ENCODE data around the gene RASGRF1. TPM values are rescaled to one million over a fixed set of nuclear protein-coding genes. Genes with fewer than 3 reads are reported as not detected.
A peak's percentile ranks its signal among the peaks of the same experiment; 100 is the strongest.

Gene RASGRF1
- total and polyA plus RNA-seq, 2 experiments from 2014 or later, result 0.05 to 0.24 TPM

DNA sequence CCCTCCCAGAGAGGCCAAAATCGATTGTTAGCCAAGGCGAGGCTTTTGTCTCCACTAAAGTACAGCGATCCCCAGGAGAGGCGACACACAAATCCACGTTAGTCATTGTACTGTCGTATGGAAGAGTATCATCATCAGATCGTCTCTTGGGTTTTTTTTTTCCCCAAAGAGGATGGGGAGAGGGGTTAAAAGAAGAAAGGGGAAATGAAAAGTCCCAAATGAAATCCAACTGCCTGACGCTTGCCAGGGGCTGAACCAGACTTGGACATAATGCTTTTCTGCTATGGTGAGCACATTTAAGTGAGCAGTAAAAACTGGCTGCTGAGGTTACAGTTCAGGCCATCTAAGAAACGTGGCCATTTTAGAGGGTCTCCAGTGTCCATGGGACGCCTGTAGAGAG lies 107.8 kb downstream of the RASGRF1 start (continued):
- no peak for TF ChIP-seq POLR2AphosphoS5 (IDR thresholded peaks at IDR 0.05; ENCODE audit: low read depth)
- TF ChIP-seq NANOG (IDR thresholded peaks at IDR 0.05; ENCODE audit: borderline replicate concordance), result no peak
- TF ChIP-seq JUNB (IDR thresholded peaks at IDR 0.05; ENCODE audit: unreplicated experiment), result no peak

DNA sequence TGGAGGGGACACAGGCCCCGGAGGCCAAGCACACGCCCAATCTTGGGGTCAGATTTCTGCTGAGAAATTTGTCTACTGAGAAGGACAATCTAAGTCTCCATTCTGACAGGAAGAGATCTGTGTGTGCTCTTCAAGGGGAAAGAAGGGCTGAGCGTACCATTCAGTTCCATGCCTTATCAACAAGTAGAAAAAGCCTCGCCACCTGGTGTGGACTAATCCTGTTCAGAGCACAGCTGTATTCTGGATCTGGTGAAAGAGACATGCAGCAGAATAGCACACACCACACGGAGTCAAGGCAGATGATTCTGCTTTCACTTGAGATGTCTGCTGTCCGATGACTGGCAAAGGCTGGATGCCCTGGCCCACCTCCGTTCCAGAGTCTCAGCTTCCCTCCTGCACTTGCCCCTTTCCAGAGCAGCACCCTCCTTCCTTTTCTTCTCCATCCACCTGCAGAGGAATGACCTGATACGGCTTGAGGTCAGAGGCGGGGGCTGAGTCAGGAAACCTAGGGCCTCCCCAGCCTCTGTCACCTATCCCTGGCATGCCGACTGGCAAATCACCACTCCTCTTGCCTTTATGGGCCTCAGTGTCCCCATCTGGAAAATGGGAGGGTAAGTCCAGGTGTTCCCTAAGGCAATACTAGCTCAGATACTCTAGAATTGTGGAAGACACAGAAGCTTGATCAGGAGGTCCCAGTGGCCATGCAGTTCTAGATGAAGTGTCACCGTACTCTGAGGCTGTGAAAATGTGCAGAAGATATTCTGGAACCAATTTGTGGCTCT lies 108.9 kb downstream of the RASGRF1 start:
- no peak overlapping the region for H3K4me3 Mint-ChIP-seq

DNA sequence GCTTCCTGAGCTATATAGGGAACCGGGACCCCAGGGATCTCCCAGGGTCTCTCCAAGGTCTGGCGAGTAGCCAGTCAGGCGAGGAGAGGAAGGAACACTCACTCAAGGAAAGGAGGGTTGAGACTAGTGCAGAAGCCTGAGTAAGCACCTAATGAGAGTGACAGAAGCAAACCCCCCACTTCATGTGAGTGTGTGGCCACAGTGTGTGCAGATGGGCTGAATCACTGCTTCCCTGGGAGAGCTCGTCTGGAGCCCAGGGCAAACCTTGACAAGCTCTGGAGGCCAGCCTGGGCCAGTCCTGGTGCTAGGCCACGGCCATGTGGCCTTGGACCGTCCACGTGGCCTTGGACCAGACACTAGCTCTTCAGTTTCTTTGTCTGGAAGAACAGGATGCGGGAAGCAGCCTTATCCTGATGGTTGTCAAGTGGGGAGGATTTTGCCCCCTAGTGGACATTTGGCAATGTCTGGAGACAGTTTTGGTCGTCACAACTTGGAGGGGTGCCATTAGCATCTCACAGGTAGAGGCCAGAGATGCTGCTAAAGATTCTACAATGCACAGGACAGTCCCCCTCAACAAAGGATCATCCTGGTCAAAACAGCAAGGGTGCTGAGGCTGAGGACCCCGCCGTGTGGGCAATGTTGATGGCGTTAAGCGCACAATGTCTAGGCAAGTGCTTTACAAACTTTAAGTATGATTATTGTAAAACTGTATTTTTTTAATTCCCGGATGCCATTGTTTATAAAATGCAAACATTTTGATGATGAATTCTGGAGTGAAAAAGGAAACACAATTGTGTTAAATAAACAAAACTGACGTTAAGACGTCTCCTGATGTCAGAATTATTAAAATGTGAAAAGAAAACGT lies 110.9 kb downstream of the RASGRF1 start:
- H3K79me2 ChIP-seq (replicated peaks; ENCODE audit: insufficient read depth), result no peaks in the 10 kb centered on the region
- no peak overlapping the region for H3K4me3 ChIP-seq
- DNase-seq (ENCODE audit: low spot score), result peak; percentile 95
- H4K20me1 ChIP-seq (replicated peaks; ENCODE audit: insufficient read depth), result no peaks in the 10 kb centered on the region
- TF ChIP-seq CREB1 (CRISPR knock-in tag; IDR thresholded peaks at IDR 0.05; ENCODE audit: low read depth) (peak; percentile 69), POLR2AphosphoS5 (IDR thresholded peaks at IDR 0.05; ENCODE audit: low read depth) (no peak), JUNB (IDR thresholded peaks at IDR 0.05; ENCODE audit: unreplicated experiment) (no peak), NANOG (IDR thresholded peaks at IDR 0.05; ENCODE audit: borderline replicate concordance) (no peak), ZNF331 (CRISPR knock-in tag; IDR thresholded peaks at IDR 0.05; ENCODE audit: low read depth) (no peak)
- TF ChIP-seq, protein P1, sequence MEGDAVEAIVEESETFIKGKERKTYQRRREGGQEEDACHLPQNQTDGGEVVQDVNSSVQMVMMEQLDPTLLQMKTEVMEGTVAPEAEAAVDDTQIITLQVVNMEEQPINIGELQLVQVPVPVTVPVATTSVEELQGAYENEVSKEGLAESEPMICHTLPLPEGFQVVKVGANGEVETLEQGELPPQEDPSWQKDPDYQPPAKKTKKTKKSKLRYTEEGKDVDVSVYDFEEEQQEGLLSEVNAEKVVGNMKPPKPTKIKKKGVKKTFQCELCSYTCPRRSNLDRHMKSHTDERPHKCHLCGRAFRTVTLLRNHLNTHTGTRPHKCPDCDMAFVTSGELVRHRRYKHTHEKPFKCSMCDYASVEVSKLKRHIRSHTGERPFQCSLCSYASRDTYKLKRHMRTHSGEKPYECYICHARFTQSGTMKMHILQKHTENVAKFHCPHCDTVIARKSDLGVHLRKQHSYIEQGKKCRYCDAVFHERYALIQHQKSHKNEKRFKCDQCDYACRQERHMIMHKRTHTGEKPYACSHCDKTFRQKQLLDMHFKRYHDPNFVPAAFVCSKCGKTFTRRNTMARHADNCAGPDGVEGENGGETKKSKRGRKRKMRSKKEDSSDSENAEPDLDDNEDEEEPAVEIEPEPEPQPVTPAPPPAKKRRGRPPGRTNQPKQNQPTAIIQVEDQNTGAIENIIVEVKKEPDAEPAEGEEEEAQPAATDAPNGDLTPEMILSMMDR (conservative IDR thresholded peaks at IDR 0.05; ENCODE audit: low read depth in 2 of 2), result peak; percentile 87 to 96
- H3K4me1 ChIP-seq (ENCODE audit: insufficient read depth), result no peaks in the 10 kb centered on the region
- H3K27ac Mint-ChIP-seq, result no peak overlapping the region
- peaks cover 11% of the 10 kb centered on the region for H3K27me3 Mint-ChIP-seq (ENCODE audit: insufficient read depth, low read depth, poor library complexity)
- 0 out of 2 replicates have a peak, but pooled peaks cover 5% of the 10 kb centered on the region for H3K27me3 ChIP-seq (ENCODE audit: insufficient read depth)
- H3F3A ChIP-seq (replicated peaks; ENCODE audit: low read depth), result no peaks in the 10 kb centered on the region
- no peak overlapping the region for H3K27ac ChIP-seq (ENCODE audit: low read depth)
- H3K9me3 Mint-ChIP-seq, result no peaks in the 10 kb centered on the region
- H3K9me2 ChIP-seq (ENCODE audit: insufficient read depth), result no peaks in the 10 kb centered on the region
- H3K4me2 ChIP-seq, result no peak overlapping the region
- no peaks in the 10 kb centered on the region for H3K36me3 Mint-ChIP-seq (ENCODE audit: low read depth)
- H3K36me3 ChIP-seq (ENCODE audit: insufficient read depth), result no peaks in the 10 kb centered on the region
- peak overlapping the region; percentile 92 for H2AFZ ChIP-seq
- peaks cover 14% of the 10 kb centered on the region for H3K4me1 Mint-ChIP-seq
- peak; percentile 93 for ATAC-seq
- H3K4me3 Mint-ChIP-seq, result no peak overlapping the region

More for the DNA sequence above, 108.9 kb downstream of the RASGRF1 start:
- Histone ChIP-seq H2AFZ (no peak overlapping the region), H4K20me1 (replicated peaks; ENCODE audit: insufficient read depth) (no peaks in the 10 kb centered on the region), H3K4me1 (ENCODE audit: insufficient read depth) (no peaks in the 10 kb centered on the region), H3K4me2 (no peak overlapping the region), H3F3A (replicated peaks; ENCODE audit: low read depth) (no peaks in the 10 kb centered on the region), H3K79me2 (replicated peaks; ENCODE audit: insufficient read depth) (no peaks in the 10 kb centered on the region), H3K36me3 (ENCODE audit: insufficient read depth) (no peaks in the 10 kb centered on the region), H3K4me3 (no peak overlapping the region), H3K9me2 (ENCODE audit: insufficient read depth) (no peaks in the 10 kb centered on the region), H3K27me3 (ENCODE audit: insufficient read depth) (0 out of 2 replicates have a peak, but pooled peaks cover 5% of the 10 kb centered on the region), H3K27ac (ENCODE audit: low read depth) (no peak overlapping the region)
- ATAC-seq (no peak), DNase-seq (ENCODE audit: low spot score) (no peak)
- no peak overlapping the region for H3K27ac Mint-ChIP-seq
- no peaks in the 10 kb centered on the region for H3K9me3 Mint-ChIP-seq
- peaks cover 14% of the 10 kb centered on the region for H3K4me1 Mint-ChIP-seq
- TF ChIP-seq POLR2AphosphoS5 (IDR thresholded peaks at IDR 0.05; ENCODE audit: low read depth) (no peak), EZH2phosphoT487 (IDR thresholded peaks at IDR 0.05; ENCODE audit: unreplicated experiment) (no peak)
- H3K27me3 Mint-ChIP-seq (ENCODE audit: insufficient read depth, low read depth, poor library complexity), result peaks cover 12% of the 10 kb centered on the region
- no peaks in the 10 kb centered on the region for H3K36me3 Mint-ChIP-seq (ENCODE audit: low read depth)

All from GM23338 (cell line).